Measurements from ENCODE around the gene MPHOSPH9.

- TF ChIP-seq CTCF (IDR thresholded peaks at IDR 0.05), result no peak
- TF ChIP-seq POLR2A (IDR thresholded peaks at IDR 0.05), result no peak
- no peak for TF ChIP-seq POLR2AphosphoS5 (IDR thresholded peaks at IDR 0.05)
Measured at GRCh38 chr12:123187637-123188036, 45.3 kb downstream of the MPHOSPH9 start.

All from sigmoid colon (tissue), 4 donors.